H1 (cell line): ENCODE results near the gene SEMA6D. TPM values are rescaled to one million over a fixed set of nuclear protein-coding genes. Genes with fewer than 3 reads are reported as not detected.

Experiments
- CHD2 ChIP-seq: IDR thresholded peaks from 2 replicates; pipeline ENCODE4 v1.6.1; 2012; ENCODE audit warnings: low read length, improper control_type of control experiment
- KDM4A ChIP-seq: IDR thresholded peaks from one replicate; pipeline ENCODE4 v1.7.1; 2012; ENCODE audit warnings: low read depth, mild to moderate bottlenecking, moderate library complexity, low read length, inconsistent platforms; ENCODE audit not compliant: severe bottlenecking
- NRF1 ChIP-seq: IDR thresholded peaks from 2 replicates; pipeline ENCODE4 v1.6.1; 2011; ENCODE audit warnings: mild to moderate bottlenecking, low read depth, low read length, improper control_type of control experiment
- TEAD4 ChIP-seq: IDR thresholded peaks from 2 replicates; pipeline ENCODE4 v1.6.1; 2012; ENCODE audit warnings: low read depth, low read length, inconsistent platforms, mixed read lengths
- polyA plus RNA-seq, 7 experiments: library from polyadenylated mRNA; depleted of rRNA in 3 of 7; stranded (reverse) in 5 of 7; unstranded in 2 of 7; fragments of >200 nt in 5 of 7; fragments of 200-250 nt in 2 of 7; gene quantifications; 1 replicate in 5 of 7; 2 replicates in 1 of 7; 4 replicates in 1 of 7; pipeline versions ENCODE4 v1.2.1 to v1.2.3, GENCODE V29; 2011 to 2013; ENCODE audit warnings: missing spikeins in 2 of 7, mixed read lengths in 2 of 7
- total RNA-seq: library from RNA; stranded (reverse); fragmentation: NEBNext Ultra II Directional; extraction: Animal tissue kit (Norgen Biotek cat#: 25700); gene quantifications from 2 replicates; pipeline ENCODE4 v1.2.1, GENCODE V29; 2021

The SEMA6D gene
- total and polyA plus RNA-seq, 2 of the 8 experiments (the other 6 are each of a cell fraction or from before 2014, with no cell fraction given), result 2.2 to 3.8 TPM

- TF ChIP-seq CHD2 (no peak), TEAD4 (peak; percentile 11; the same call in 1 of the 2 replicates), KDM4A (no peak), NRF1 (no peak)
Observed at GRCh38 chr15:47675735-47676134, 41.6 kb upstream of the SEMA6D start (continued).
